Midbrain (tissue), 1 donor: ENCODE data around the gene CTTNBP2.
"Not testable (repeated sequence)": the region's sequence is repeated elsewhere in the genome, so short reads cannot be mapped to it uniquely, and the experiment has no call there.

Experiments used
- DNase-seq: peaks from one replicate; lab custom pipeline; 2025; lab: John Stamatoyannopoulos, UW

The CTTNBP2 gene

GRCh38 chr7:117750612-117751563 is 122.4 kb downstream of the CTTNBP2 start:
- DNase-seq = peak; percentile 80

GRCh38 chr7:117741962-117742361 is 131.3 kb downstream of the CTTNBP2 start:
- DNase-seq = no peak

GRCh38 chr7:117739085-117739484 is 134.2 kb downstream of the CTTNBP2 start:
- no peak for DNase-seq

GRCh38 chr7:117737926-117738325 is 135.3 kb downstream of the CTTNBP2 start:
- peak; percentile 40 for DNase-seq

- no peak for DNase-seq
Measured at GRCh38 chr7:117731455-117731854, 141.8 kb downstream of the CTTNBP2 start.

GRCh38 chr7:117730390-117730789 is 142.9 kb downstream of the CTTNBP2 start:
- no peak for DNase-seq

GRCh38 chr7:117728890-117729624 is 144.2 kb downstream of the CTTNBP2 start:
- DNase-seq = peak; percentile 71

- no peak for DNase-seq
Measured at GRCh38 chr7:117724898-117725297, 148.3 kb downstream of the CTTNBP2 start.

GRCh38 chr7:117719377-117719776 is 153.9 kb downstream of the CTTNBP2 start:
- no peak for DNase-seq

- DNase-seq = no peak
Measured at GRCh38 chr7:117718116-117718835, 155.0 kb downstream of the CTTNBP2 start.

- DNase-seq = no peak
Measured at GRCh38 chr7:117717357-117717756, 155.9 kb downstream of the CTTNBP2 start.

- no peak for DNase-seq
Measured at GRCh38 chr7:117716707-117717299, 156.4 kb downstream of the CTTNBP2 start.

- peak; percentile 83 for DNase-seq
Measured at GRCh38 chr7:117715784-117716445, 157.3 kb downstream of the CTTNBP2 start.

GRCh38 chr7:117711556-117711955 is 161.7 kb downstream of the CTTNBP2 start:
- DNase-seq = no peak

GRCh38 chr7:117708173-117708572 is 165.1 kb downstream of the CTTNBP2 start:
- DNase-seq = not testable (repeated sequence)

GRCh38 chr7:117707080-117707479 is 166.2 kb downstream of the CTTNBP2 start:
- no peak for DNase-seq

GRCh38 chr7:117706210-117706609 is 167.0 kb downstream of the CTTNBP2 start:
- no peak for DNase-seq

- DNase-seq = no peak
Measured at GRCh38 chr7:117705630-117706029, 167.6 kb downstream of the CTTNBP2 start.

- DNase-seq = no peak
Measured at GRCh38 chr7:117704063-117704462, 169.2 kb downstream of the CTTNBP2 start.

GRCh38 chr7:117698018-117698417 is 175.2 kb downstream of the CTTNBP2 start:
- no peak for DNase-seq

- DNase-seq = no peak
Measured at GRCh38 chr7:117692338-117692737, 180.9 kb downstream of the CTTNBP2 start.
